Activated T-helper 2 cell treated with anti-CD3 and anti-CD28 coated beads, Interferon-gamma antibody, Interleukin-2, Interleukin-4, amounts not matched to agents 10 μg/mL and 5 μg/mL and 100 μg/mL, durations not matched to agents 14 hours and 24 hours and 36 hours (primary cell): ENCODE data around the gene TMPRSS13. TPM values are rescaled to one million over a fixed set of nuclear protein-coding genes. Genes with fewer than 3 reads are reported as not detected.

Source experiments
- DNase-seq: peaks from one replicate; pipeline ENCODE4 v3.0.0; 2021; ENCODE audit warnings: low spot score
- H3K27ac Mint-ChIP-seq: one replicate; pipeline ENCODE4 v1.8.0; 2021; ENCODE audit warnings: mixed read lengths
- H3K27me3 Mint-ChIP-seq: one replicate; pipeline ENCODE4 v1.8.0; 2021; ENCODE audit warnings: low read depth, mixed read lengths
- H3K36me3 Mint-ChIP-seq: one replicate; pipeline ENCODE4 v1.8.0; 2021; ENCODE audit warnings: low read depth, mixed read lengths
- H3K4me1 Mint-ChIP-seq: one replicate; pipeline ENCODE4 v1.8.0; 2021; ENCODE audit warnings: low read depth, mixed read lengths
- H3K4me3 Mint-ChIP-seq: one replicate; pipeline ENCODE4 v1.8.0; 2021; ENCODE audit warnings: low read depth, mild to moderate bottlenecking, moderate library complexity, mixed read lengths
- H3K9me3 Mint-ChIP-seq: one replicate; pipeline ENCODE4 v1.8.0; 2021; ENCODE audit warnings: mixed read lengths
- intact Hi-C: fragments of 100-400 bp; cut with micrococcal nuclease; formaldehyde crosslinking; loops from one replicate; pipeline ENCODE4 v1.15.1; 2023
- total RNA-seq: library from RNA; stranded (reverse); gene quantifications from 2 replicates; pipeline ENCODE4 v1.2.3, GENCODE V29; 2022

Gene TMPRSS13
- total RNA-seq, 1 donor from 2014 or later: 5.3 TPM

GRCh38 chr11:117946842-117947526 is 17.8 kb upstream of the TMPRSS13 start:
- peak; percentile 74 for DNase-seq
- Mint-ChIP-seq H3K4me3 (no peak overlapping the region), H3K36me3 (no peaks in the 10 kb centered on the region), H3K27me3 (no peaks in the 10 kb centered on the region), H3K9me3 (peaks cover 10% of the 10 kb centered on the region), H3K27ac (peak overlapping the region; percentile 60), H3K4me1 (peaks cover 78% of the 10 kb centered on the region)
- intact Hi-C loops: loop anchor here (1.0 to 5.0 kb wide), 4 partner anchors 40 to 138 kb away; no protein-coding TSS in a partner anchor

- Mint-ChIP-seq H3K9me3 (peaks cover 10% of the 10 kb centered on the region), H3K4me1 (peaks cover 72% of the 10 kb centered on the region), H3K27me3 (no peaks in the 10 kb centered on the region), H3K27ac (peak overlapping the region; percentile 0), H3K4me3 (no peak overlapping the region), H3K36me3 (no peaks in the 10 kb centered on the region)
- DNase-seq: no peak
- intact Hi-C loops: loop anchor here (2.0 to 5.0 kb wide), 3 partner anchors 39 to 137 kb away; no protein-coding TSS in a partner anchor
Measured at GRCh38 chr11:117946156-117946841, 17.1 kb upstream of the TMPRSS13 start.

GRCh38 chr11:117945047-117945810 is 16.0 kb upstream of the TMPRSS13 start:
- Mint-ChIP-seq H3K4me3 (no peak overlapping the region), H3K36me3 (no peaks in the 10 kb centered on the region), H3K27ac (peak overlapping the region; percentile 0), H3K4me1 (peaks cover 62% of the 10 kb centered on the region), H3K9me3 (peaks cover 10% of the 10 kb centered on the region), H3K27me3 (no peaks in the 10 kb centered on the region)
- intact Hi-C loops: loop anchor here (5.0 kb wide), 1 partner anchor 38 kb away; no protein-coding TSS in a partner anchor
- no peak for DNase-seq

- H3K27me3 Mint-ChIP-seq: no peaks in the 10 kb centered on the region
- DNase-seq: no peak
- no peak overlapping the region for H3K4me3 Mint-ChIP-seq
- intact Hi-C loops: no loop called here
- peaks cover 10% of the 10 kb centered on the region for H3K9me3 Mint-ChIP-seq
- H3K27ac Mint-ChIP-seq: peak overlapping the region; percentile 5
- H3K4me1 Mint-ChIP-seq: peaks cover 56% of the 10 kb centered on the region
- H3K36me3 Mint-ChIP-seq: no peaks in the 10 kb centered on the region
Measured at GRCh38 chr11:117944554-117944953, 15.4 kb upstream of the TMPRSS13 start.

GRCh38 chr11:117941976-117942654 is 12.9 kb upstream of the TMPRSS13 start:
- peaks cover 10% of the 10 kb centered on the region for H3K9me3 Mint-ChIP-seq
- peaks cover 39% of the 10 kb centered on the region for H3K4me1 Mint-ChIP-seq
- intact Hi-C loops: no loop called here
- H3K27ac Mint-ChIP-seq: no peak overlapping the region
- no peak for DNase-seq
- no peaks in the 10 kb centered on the region for H3K36me3 Mint-ChIP-seq
- H3K4me3 Mint-ChIP-seq: no peak overlapping the region
- no peaks in the 10 kb centered on the region for H3K27me3 Mint-ChIP-seq

- Mint-ChIP-seq H3K9me3 (peaks cover 10% of the 10 kb centered on the region), H3K4me3 (no peak overlapping the region), H3K27me3 (no peaks in the 10 kb centered on the region), H3K27ac (no peak overlapping the region), H3K4me1 (peaks cover 36% of the 10 kb centered on the region), H3K36me3 (no peaks in the 10 kb centered on the region)
- no peak for DNase-seq
- intact Hi-C loops: no loop called here
Measured at GRCh38 chr11:117941163-117941707, 12.0 kb upstream of the TMPRSS13 start.

- peaks cover 10% of the 10 kb centered on the region for H3K9me3 Mint-ChIP-seq
- no peak overlapping the region for H3K27ac Mint-ChIP-seq
- H3K4me1 Mint-ChIP-seq: peaks cover 32% of the 10 kb centered on the region
- no peaks in the 10 kb centered on the region for H3K36me3 Mint-ChIP-seq
- no peak for DNase-seq
- H3K27me3 Mint-ChIP-seq: no peaks in the 10 kb centered on the region
- intact Hi-C loops: no loop called here
- H3K4me3 Mint-ChIP-seq: no peak overlapping the region
Measured at GRCh38 chr11:117940736-117941135, 11.5 kb upstream of the TMPRSS13 start.

- no peak for DNase-seq
- H3K9me3 Mint-ChIP-seq: no peaks in the 10 kb centered on the region
- peaks cover 29% of the 10 kb centered on the region for H3K4me1 Mint-ChIP-seq
- no peak overlapping the region for H3K4me3 Mint-ChIP-seq
- H3K27me3 Mint-ChIP-seq: no peaks in the 10 kb centered on the region
- no peaks in the 10 kb centered on the region for H3K36me3 Mint-ChIP-seq
- H3K27ac Mint-ChIP-seq: no peak overlapping the region
- intact Hi-C loops: no loop called here
Measured at GRCh38 chr11:117936973-117937372, 7.8 kb upstream of the TMPRSS13 start.

GRCh38 chr11:117934526-117935307 is 5.5 kb upstream of the TMPRSS13 start:
- Mint-ChIP-seq H3K9me3 (no peaks in the 10 kb centered on the region), H3K27me3 (no peaks in the 10 kb centered on the region), H3K36me3 (no peaks in the 10 kb centered on the region), H3K27ac (peak overlapping the region; percentile 2), H3K4me1 (peaks cover 50% of the 10 kb centered on the region), H3K4me3 (no peak overlapping the region)
- no peak for DNase-seq
- intact Hi-C loops: no loop called here

GRCh38 chr11:117933930-117934329 is 4.7 kb upstream of the TMPRSS13 start:
- H3K4me3 Mint-ChIP-seq: no peak overlapping the region
- no peak for DNase-seq
- H3K27ac Mint-ChIP-seq: peak overlapping the region; percentile 19
- no peaks in the 10 kb centered on the region for H3K27me3 Mint-ChIP-seq
- peaks cover 53% of the 10 kb centered on the region for H3K4me1 Mint-ChIP-seq
- H3K36me3 Mint-ChIP-seq: no peaks in the 10 kb centered on the region
- no peaks in the 10 kb centered on the region for H3K9me3 Mint-ChIP-seq
- intact Hi-C loops: no loop called here

- H3K27ac Mint-ChIP-seq: peak overlapping the region; percentile 35
- H3K4me1 Mint-ChIP-seq: peaks cover 58% of the 10 kb centered on the region
- H3K4me3 Mint-ChIP-seq: no peak overlapping the region
- H3K27me3 Mint-ChIP-seq: no peaks in the 10 kb centered on the region
- intact Hi-C loops: no loop called here
- no peaks in the 10 kb centered on the region for H3K9me3 Mint-ChIP-seq
- no peaks in the 10 kb centered on the region for H3K36me3 Mint-ChIP-seq
- no peak for DNase-seq
Measured at GRCh38 chr11:117933475-117933874, 4.3 kb upstream of the TMPRSS13 start.

- no peaks in the 10 kb centered on the region for H3K27me3 Mint-ChIP-seq
- H3K27ac Mint-ChIP-seq: no peak overlapping the region
- no peak for DNase-seq
- no peak overlapping the region for H3K4me3 Mint-ChIP-seq
- intact Hi-C loops: no loop called here
- no peaks in the 10 kb centered on the region for H3K36me3 Mint-ChIP-seq
- H3K9me3 Mint-ChIP-seq: no peaks in the 10 kb centered on the region
- H3K4me1 Mint-ChIP-seq: peaks cover 62% of the 10 kb centered on the region
Measured at GRCh38 chr11:117932947-117933346, 3.7 kb upstream of the TMPRSS13 start.
